IPS DF 6.9 (cell line): Measurements from ENCODE around the gene PHKA2.

Experiments used
- DNase-seq: peaks from one replicate; pipeline ENCODE4 v3.0.0-alpha.2; 2013; ENCODE audit warnings: low read depth, low spot score
- H3K27ac ChIP-seq: one replicate; pipeline ENCODE4 v1.5.1; 2013; ENCODE audit warnings: low read length, control low read depth
- H3K27me3 ChIP-seq: 2 replicates; pipeline ENCODE4 v1.6.1; 2013; ENCODE audit warnings: mild to moderate bottlenecking, low read length; ENCODE audit not compliant: control insufficient read depth, insufficient read depth
- H3K36me3 ChIP-seq: 2 replicates; pipeline ENCODE4 v1.6.1; 2013; ENCODE audit warnings: low read length; ENCODE audit not compliant: control insufficient read depth, insufficient read depth
- H3K4me1 ChIP-seq: 2 replicates; pipeline ENCODE4 v1.6.1; 2013; ENCODE audit warnings: low read length; ENCODE audit not compliant: control insufficient read depth, insufficient read depth
- H3K4me3 ChIP-seq: 2 replicates; pipeline ENCODE4 v1.5.1; 2013; ENCODE audit warnings: mild to moderate bottlenecking, low read length
- H3K9me3 ChIP-seq: 2 replicates; pipeline ENCODE4 v1.6.1; 2013; ENCODE audit warnings: low read length, inconsistent platforms; ENCODE audit not compliant: control insufficient read depth, insufficient read depth
- WGBS: extraction: QIAGEN DNeasy Blood & Tissue Kit; methylation state at CpG from one replicate; pipeline ENCODE4 v1.1.7; 2013; ENCODE audit warnings: mixed read lengths, missing lambda C conversion rate; ENCODE audit not compliant: insufficient read length, insufficient coverage; 5-methylcytosine and 5-hydroxymethylcytosine counted together

The PHKA2 gene

GRCh38 chrX:18898492-18898891, 85.4 kb downstream of the PHKA2 start:
- no peak for DNase-seq

GRCh38 chrX:18898091-18898490, 85.8 kb downstream of the PHKA2 start:
- H3K27ac ChIP-seq = no peak overlapping the region
- no peak overlapping the region for H3K4me3 ChIP-seq
- DNase-seq = no peak
- no peaks in the 10 kb centered on the region for H3K9me3 ChIP-seq
- H3K4me1 ChIP-seq = no peaks in the 10 kb centered on the region
- no CpG with 5 or more reads among the region's 11 CpGs for WGBS
- H3K36me3 ChIP-seq = no peaks in the 10 kb centered on the region
- H3K27me3 ChIP-seq = no peaks in the 10 kb centered on the region

More at GRCh38 chrX:18898492-18898891, 85.4 kb downstream of the PHKA2 start:
- Histone ChIP-seq H3K4me3 (no peak overlapping the region), H3K27ac (no peak overlapping the region), H3K27me3 (no peaks in the 10 kb centered on the region), H3K4me1 (no peaks in the 10 kb centered on the region), H3K36me3 (no peaks in the 10 kb centered on the region), H3K9me3 (no peaks in the 10 kb centered on the region)
- WGBS = no CpG with 5 or more reads among the region's 6 CpGs

GRCh38 chrX:18897611-18898010, 86.3 kb downstream of the PHKA2 start:
- Histone ChIP-seq H3K9me3 (no peaks in the 10 kb centered on the region), H3K27me3 (no peaks in the 10 kb centered on the region), H3K36me3 (no peaks in the 10 kb centered on the region), H3K4me3 (no peak overlapping the region), H3K27ac (no peak overlapping the region), H3K4me1 (no peaks in the 10 kb centered on the region)
- WGBS = no CpG with 5 or more reads among the region's 15 CpGs
- DNase-seq = no peak

- Histone ChIP-seq H3K27ac (no peak overlapping the region), H3K4me3 (no peak overlapping the region), H3K9me3 (no peaks in the 10 kb centered on the region), H3K36me3 (no peaks in the 10 kb centered on the region), H3K4me1 (no peaks in the 10 kb centered on the region), H3K27me3 (no peaks in the 10 kb centered on the region)
- no CpG with 5 or more reads among the region's 27 CpGs for WGBS
- DNase-seq = no peak
Measured at GRCh38 chrX:18896680-18897544, 87.0 kb downstream of the PHKA2 start.

GRCh38 chrX:18895189-18895951, 88.5 kb downstream of the PHKA2 start:
- H3K4me1 ChIP-seq = no peaks in the 10 kb centered on the region; the same call in 1 of the 2 replicates
- no peaks in the 10 kb centered on the region for H3K27me3 ChIP-seq
- no peaks in the 10 kb centered on the region for H3K36me3 ChIP-seq
- WGBS = no CpG with 5 or more reads among the region's 18 CpGs
- H3K27ac ChIP-seq = no peak overlapping the region
- no peaks in the 10 kb centered on the region for H3K9me3 ChIP-seq
- DNase-seq = no peak
- H3K4me3 ChIP-seq = no peak overlapping the region

- no peak overlapping the region for H3K27ac ChIP-seq
- no CpG with 5 or more reads among the region's 18 CpGs for WGBS
Measured at GRCh38 chrX:18894156-18894555, 89.8 kb downstream of the PHKA2 start.

GRCh38 chrX:18893536-18893935, 90.4 kb downstream of the PHKA2 start:
- H3K27me3 ChIP-seq = no peaks in the 10 kb centered on the region

More at GRCh38 chrX:18894156-18894555, 89.8 kb downstream of the PHKA2 start:
- Histone ChIP-seq H3K4me3 (no peak overlapping the region), H3K4me1 (no peaks in the 10 kb centered on the region; the same call in 1 of the 2 replicates), H3K27me3 (no peaks in the 10 kb centered on the region), H3K9me3 (no peaks in the 10 kb centered on the region), H3K36me3 (no peaks in the 10 kb centered on the region)
- no peak for DNase-seq

GRCh38 chrX:18892899-18893298, 91.0 kb downstream of the PHKA2 start:
- Histone ChIP-seq H3K27me3 (no peaks in the 10 kb centered on the region), H3K36me3 (no peaks in the 10 kb centered on the region), H3K9me3 (no peaks in the 10 kb centered on the region), H3K4me3 (no peak overlapping the region), H3K4me1 (no peaks in the 10 kb centered on the region; the same call in 1 of the 2 replicates), H3K27ac (no peak overlapping the region)
- WGBS = no CpG with 5 or more reads among the region's 6 CpGs
- DNase-seq = no peak

More at GRCh38 chrX:18893536-18893935, 90.4 kb downstream of the PHKA2 start:
- Histone ChIP-seq H3K4me1 (no peaks in the 10 kb centered on the region; the same call in 1 of the 2 replicates), H3K27ac (no peak overlapping the region), H3K36me3 (no peaks in the 10 kb centered on the region), H3K4me3 (no peak overlapping the region), H3K9me3 (no peaks in the 10 kb centered on the region)
- DNase-seq = no peak
- no CpG with 5 or more reads among the region's 11 CpGs for WGBS

DNA sequence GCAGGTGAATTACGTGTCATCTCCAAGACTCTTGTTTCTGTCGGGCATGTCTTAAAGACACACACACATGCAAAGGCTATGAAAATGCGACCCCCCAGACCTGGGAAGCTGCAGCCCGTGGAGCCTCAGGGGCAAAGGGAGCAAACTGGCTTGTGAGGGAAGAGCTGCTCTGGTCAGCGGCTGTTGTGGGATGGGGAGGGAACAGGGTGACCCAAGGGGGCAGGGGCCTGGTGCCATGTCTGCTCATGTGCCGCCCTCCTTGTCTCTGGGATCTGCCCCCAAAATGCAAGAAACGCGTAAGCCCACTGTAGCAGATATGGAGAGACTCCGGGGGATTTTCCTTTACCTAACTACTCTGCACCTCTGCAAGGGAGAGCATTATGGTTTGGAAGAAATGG, 92.4 kb downstream of the PHKA2 start:
- WGBS = no CpG with 5 or more reads among the region's 9 CpGs
- H3K27me3 ChIP-seq = no peaks in the 10 kb centered on the region
- no peaks in the 10 kb centered on the region for H3K36me3 ChIP-seq
- DNase-seq = no peak
- H3K4me1 ChIP-seq = peaks cover 5% of the 10 kb centered on the region
- no peak overlapping the region for H3K4me3 ChIP-seq
- H3K9me3 ChIP-seq = no peaks in the 10 kb centered on the region
- H3K27ac ChIP-seq = no peak overlapping the region

- no peak overlapping the region for H3K27ac ChIP-seq
- H3K27me3 ChIP-seq = no peaks in the 10 kb centered on the region
- WGBS = no CpG with 5 or more reads among the region's 24 CpGs
- H3K36me3 ChIP-seq = no peaks in the 10 kb centered on the region
- H3K9me3 ChIP-seq = no peaks in the 10 kb centered on the region
- peaks cover 5% of the 10 kb centered on the region for H3K4me1 ChIP-seq
- no peak overlapping the region for H3K4me3 ChIP-seq
- no peak for DNase-seq
Measured at GRCh38 chrX:18890724-18891547, 93.0 kb downstream of the PHKA2 start.
